DND-41 (cell line): ENCODE data around the gene STXBP5L.
A peak's percentile ranks its signal among the peaks of the same experiment; 100 is the strongest.

Source experiments
- ATAC-seq: fragments of 200-7000 bp; cut with Tn5 transposase; 3 replicates; pipeline ENCODE4 v1.9.1; 2021; ENCODE audit warnings: low read depth; ENCODE audit not compliant: insufficient read depth
- DNase-seq: peaks from one replicate; pipeline ENCODE4 v3.0.0-alpha.2; 2020
- H2AFZ ChIP-seq: 2 replicates; pipeline ENCODE4 v1.6.0; 2012; ENCODE audit warnings: low read depth, low read length
- H3K27ac ChIP-seq: 2 replicates; pipeline ENCODE4 v1.5.1; 2012; ENCODE audit warnings: low read length, inconsistent platforms
- H3K27me3 ChIP-seq: fragments of 200-600 bp; sonication (generic); 2 replicates; pipeline ENCODE4 v1.6.0; 2012; ENCODE audit warnings: low read length, mild to moderate bottlenecking, inconsistent platforms; ENCODE audit not compliant: insufficient read depth, poor library complexity
- H3K36me3 ChIP-seq: 2 replicates; pipeline ENCODE4 v1.5.1; 2012; ENCODE audit warnings: low read length, inconsistent platforms; ENCODE audit not compliant: insufficient read depth
- H3K4me1 ChIP-seq: 2 replicates; pipeline ENCODE4 v1.5.1; 2012; ENCODE audit warnings: mild to moderate bottlenecking, low read length; ENCODE audit not compliant: insufficient read depth
- H3K4me2 ChIP-seq: 2 replicates; pipeline ENCODE4 v1.6.0; 2012; ENCODE audit warnings: mild to moderate bottlenecking, moderate library complexity, low read length, inconsistent platforms; ENCODE audit not compliant: insufficient read depth
- H3K4me3 ChIP-seq, 2 experiments: fragments of 200-600 bp in 1 of 2; shearing (Covaris generic) in 1 of 2; 2 replicates each; pipeline ENCODE4 v1.5.1; 2012 to 2016; ENCODE audit warnings: inconsistent platforms in 2 of 2, low read length in 2 of 2, mild to moderate bottlenecking in 2 of 2, low read depth in 1 of 2, moderate library complexity in 1 of 2
- H3K79me2 ChIP-seq: 2 replicates; pipeline ENCODE4 v1.6.0; 2012; ENCODE audit warnings: low read length, inconsistent platforms; ENCODE audit not compliant: insufficient read depth
- H3K9ac ChIP-seq: 2 replicates; pipeline ENCODE4 v1.6.0; 2012; ENCODE audit warnings: low read depth, mild to moderate bottlenecking, inconsistent platforms, low read length, moderate library complexity
- H3K9me3 ChIP-seq: 2 replicates; pipeline ENCODE4 v1.5.1; 2012; ENCODE audit warnings: low read length, moderate library complexity, mild to moderate bottlenecking, inconsistent platforms; ENCODE audit not compliant: insufficient read depth, severe bottlenecking
- H4K20me1 ChIP-seq: 2 replicates; pipeline ENCODE4 v1.6.0; 2012; ENCODE audit warnings: low read length; ENCODE audit not compliant: insufficient read depth
- CTCF ChIP-seq: IDR thresholded peaks from 2 replicates; pipeline ENCODE4 v1.5.1; 2012; ENCODE audit warnings: borderline replicate concordance, low read length, moderate library complexity, mild to moderate bottlenecking; ENCODE audit not compliant: poor library complexity, severe bottlenecking; ENCODE audit errors: extremely low read depth
- EZH2 ChIP-seq: IDR thresholded peaks from 3 replicates; pipeline ENCODE4 v1.6.1; 2012; ENCODE audit warnings: borderline replicate concordance, low read depth, mild to moderate bottlenecking, moderate library complexity, low read length, inconsistent platforms; ENCODE audit not compliant: severe bottlenecking

STXBP5L gene

GRCh38 chr3:121431726-121432517 lies 523.9 kb downstream of the STXBP5L start:
- H3K4me1 ChIP-seq, result peaks cover 29% of the 10 kb centered on the region
- DNase-seq (peak; percentile 74), ATAC-seq (peak; percentile 98)
- no peaks in the 10 kb centered on the region for H3K9me3 ChIP-seq
- no peak overlapping the region for H2AFZ ChIP-seq
- no peak overlapping the region for H3K9ac ChIP-seq
- TF ChIP-seq CTCF (no peak), EZH2 (no peak)
- no peaks in the 10 kb centered on the region for H3K27me3 ChIP-seq
- no peaks in the 10 kb centered on the region for H3K79me2 ChIP-seq
- H3K4me2 ChIP-seq, result peak overlapping the region; percentile 42; the same call in 1 of the 2 replicates
- peak overlapping the region in 1 of 2 experiments; percentile 7; a peak in 1 of 4 replicates for H3K4me3 ChIP-seq
- H3K36me3 ChIP-seq, result peaks cover 73% of the 10 kb centered on the region
- peak overlapping the region; percentile 58; the same call in 1 of the 2 replicates for H3K27ac ChIP-seq
- no peaks in the 10 kb centered on the region for H4K20me1 ChIP-seq

- DNase-seq (no peak), ATAC-seq (no peak)
- Histone ChIP-seq H3K9ac (no peak overlapping the region), H3K4me1 (peaks cover 29% of the 10 kb centered on the region), H3K79me2 (no peaks in the 10 kb centered on the region), H3K4me3 (no peak overlapping the region), H3K36me3 (peaks cover 75% of the 10 kb centered on the region), H4K20me1 (no peaks in the 10 kb centered on the region), H3K27ac (no peak overlapping the region), H3K27me3 (no peaks in the 10 kb centered on the region), H2AFZ (no peak overlapping the region), H3K9me3 (no peaks in the 10 kb centered on the region), H3K4me2 (no peak overlapping the region)
- TF ChIP-seq CTCF (no peak), EZH2 (no peak)
These were observed 528.1 kb downstream of the STXBP5L start for GRCh38 chr3:121436074-121436473.

GRCh38 chr3:121436641-121437040 lies 528.6 kb downstream of the STXBP5L start:
- no peaks in the 10 kb centered on the region for H3K27me3 ChIP-seq
- H3K27ac ChIP-seq, result no peak overlapping the region
- ATAC-seq (no peak), DNase-seq (no peak)
- peaks cover 75% of the 10 kb centered on the region for H3K36me3 ChIP-seq
- TF ChIP-seq CTCF (no peak), EZH2 (no peak)
- H3K79me2 ChIP-seq, result no peaks in the 10 kb centered on the region
- no peak overlapping the region for H3K9ac ChIP-seq
- H3K4me1 ChIP-seq, result peaks cover 25% of the 10 kb centered on the region
- no peak overlapping the region for H3K4me3 ChIP-seq
- no peak overlapping the region for H3K4me2 ChIP-seq
- no peaks in the 10 kb centered on the region for H3K9me3 ChIP-seq
- H4K20me1 ChIP-seq, result no peaks in the 10 kb centered on the region
- H2AFZ ChIP-seq, result no peak overlapping the region
